DMS114 treated with DMSO at 0.1 percent for 48 hours (cell line): ENCODE measurements around the gene MRPS11.
"Not testable (repeated sequence)": the region's sequence is repeated elsewhere in the genome, so short reads cannot be mapped to it uniquely, and the experiment has no call there.

ENCODE experiments used
- DNase-seq: peaks from one replicate; lab custom pipeline; 2025; ENCODE audit not compliant: unreplicated experiment; lab: John Stamatoyannopoulos, UW

MRPS11 gene

DNA sequence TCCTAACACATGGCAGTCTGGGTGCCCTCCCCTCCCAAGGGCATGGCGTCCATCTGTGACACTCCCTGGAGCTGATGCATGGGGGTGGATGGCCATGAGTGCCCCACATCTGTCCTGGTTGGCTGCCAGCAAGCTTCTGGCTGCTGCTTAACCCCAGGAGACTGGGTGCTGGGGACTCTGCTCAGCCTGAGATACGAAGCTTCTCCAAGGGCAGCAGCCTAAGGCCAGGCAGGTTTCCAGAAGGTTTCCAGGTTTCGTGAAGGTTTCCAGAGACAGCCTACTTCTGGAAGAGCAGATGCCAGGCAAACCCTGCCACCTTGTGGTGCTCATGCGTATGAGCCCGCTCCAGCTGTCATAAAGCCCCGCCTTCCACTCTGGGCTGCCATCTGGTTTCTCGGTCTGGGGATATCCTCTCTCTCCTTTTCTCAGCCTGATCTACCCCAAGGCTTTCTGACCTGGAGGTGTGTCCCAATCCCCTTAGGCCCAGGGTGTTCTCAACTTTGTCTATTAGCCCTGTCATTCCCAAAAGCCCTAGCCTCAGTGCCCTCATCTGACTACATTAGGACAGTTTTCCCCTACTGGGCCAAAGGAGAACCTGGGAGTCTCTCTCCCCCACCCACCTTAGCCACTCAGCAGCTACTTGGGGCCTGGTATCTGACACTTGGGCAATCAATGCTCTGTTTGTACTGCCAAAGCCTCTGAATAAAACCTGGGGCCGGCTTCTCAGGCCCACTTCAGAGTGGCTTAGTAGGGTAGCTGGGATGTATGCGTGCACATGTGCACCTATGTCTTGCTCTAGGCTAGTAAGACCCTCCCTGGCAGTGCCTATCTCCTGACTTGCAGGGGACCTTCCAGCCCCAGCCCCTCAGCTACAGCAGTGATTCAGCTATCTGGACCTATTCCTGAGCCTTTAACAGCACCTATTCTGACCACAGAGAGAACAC lies 12.4 kb upstream of the MRPS11 start:
- peak; percentile 53 for DNase-seq

DNA sequence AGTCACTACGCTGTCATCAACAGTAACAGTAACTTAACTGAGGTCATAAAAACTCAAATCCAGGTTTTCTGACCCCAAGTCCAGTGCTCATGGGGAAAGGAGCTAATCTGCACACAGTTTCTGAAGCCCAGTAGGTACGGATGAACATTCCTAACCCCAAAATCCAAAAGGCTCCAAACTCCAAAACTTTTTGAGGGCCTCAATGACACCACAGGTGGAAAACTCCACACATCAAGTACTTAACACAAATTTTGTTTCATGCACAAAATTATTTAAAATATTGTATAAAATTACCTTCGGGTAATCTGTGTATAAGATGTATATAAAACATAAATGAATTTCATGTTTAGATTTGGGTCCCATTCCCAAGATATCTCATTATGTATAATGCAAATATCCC lies 10.8 kb upstream of the MRPS11 start:
- DNase-seq = no peak

DNA sequence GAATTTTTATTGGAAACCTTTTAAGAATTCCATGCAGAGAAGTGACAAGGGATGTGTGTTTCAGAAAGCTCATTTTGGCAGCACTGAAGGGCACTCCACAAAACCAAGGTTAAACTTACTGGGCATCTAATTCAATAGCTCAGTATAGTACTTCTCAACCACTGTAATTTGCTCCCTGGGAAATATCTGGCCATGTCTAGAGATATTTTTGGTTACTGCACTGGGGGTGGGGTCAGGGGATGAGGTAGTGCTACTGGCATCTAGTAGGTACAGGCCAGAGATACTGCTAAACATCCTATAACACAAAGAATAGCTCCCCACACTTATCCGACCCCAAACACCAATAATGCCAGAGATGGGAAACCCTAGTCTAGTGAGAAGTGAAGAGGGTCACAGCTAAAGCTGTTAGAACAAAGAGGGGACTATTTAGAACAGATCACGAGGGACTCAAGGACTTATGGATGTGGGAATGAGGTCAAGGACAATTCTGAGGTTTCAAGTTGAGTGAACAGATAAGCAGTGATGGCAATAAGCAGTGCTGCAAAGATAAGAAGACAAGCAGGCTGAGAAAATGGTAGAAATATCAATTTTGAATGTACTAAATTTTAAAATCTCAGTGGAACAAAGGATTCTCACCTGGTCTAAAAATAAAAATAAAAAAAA lies 3.5 kb upstream of the MRPS11 start:
- no peak for DNase-seq

DNA sequence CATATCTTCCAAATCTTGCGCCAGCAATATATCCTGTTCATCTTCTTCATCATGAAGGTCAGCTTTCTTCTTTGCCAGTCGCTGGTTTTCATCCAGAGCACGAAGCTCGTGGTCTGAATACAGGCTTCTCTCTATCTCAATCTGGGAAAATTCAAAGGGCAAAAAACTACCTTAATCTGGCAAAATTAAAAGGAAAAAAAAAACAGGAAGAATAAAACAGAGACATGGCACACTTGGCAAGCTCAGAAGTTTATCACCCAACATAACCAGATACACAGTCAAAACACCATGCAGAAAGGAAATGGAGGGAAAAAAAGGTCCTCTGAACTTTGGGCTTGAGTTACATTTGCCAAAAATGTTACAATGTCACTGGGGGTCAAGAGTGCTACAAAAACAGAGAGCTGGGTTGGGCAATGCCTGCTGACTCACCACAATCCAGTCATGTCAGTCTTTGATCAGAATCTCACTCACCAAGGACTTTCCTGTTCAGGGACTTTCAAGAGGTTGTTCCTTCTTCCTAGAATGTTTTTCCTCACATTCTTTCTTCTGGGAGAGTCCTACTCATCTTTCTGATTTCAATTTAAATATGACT lies 1.8 kb upstream of the MRPS11 start:
- no peak for DNase-seq

DNA sequence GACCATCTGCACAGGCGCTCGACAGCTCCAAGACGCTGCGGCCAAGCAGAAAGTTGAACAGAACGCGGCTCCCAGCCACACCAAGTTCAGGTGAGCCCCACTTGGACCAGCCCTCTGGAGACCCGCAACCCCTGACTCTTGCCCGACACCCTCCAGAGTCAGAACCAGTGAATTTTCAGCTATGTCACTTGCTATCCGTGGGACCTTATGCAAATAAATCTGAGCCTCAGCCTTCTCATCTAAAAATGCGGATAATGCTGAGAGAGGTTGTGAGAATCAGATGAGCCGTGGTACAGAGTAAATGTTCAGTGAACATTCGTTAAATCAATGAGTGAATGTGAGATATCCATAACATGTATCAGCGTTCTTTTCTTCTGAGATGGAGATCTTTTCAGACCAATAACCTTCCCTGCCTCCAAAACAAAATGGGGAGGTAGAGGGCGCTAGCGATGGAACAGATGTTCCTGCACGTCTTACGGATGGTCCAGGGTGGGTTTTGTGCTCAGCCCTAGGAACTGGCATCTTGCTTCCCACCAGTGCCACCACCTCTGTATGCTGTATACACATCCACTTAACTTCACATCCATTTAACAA lies 524 bp downstream of the MRPS11 start:
- peak; percentile 23 for DNase-seq

DNA sequence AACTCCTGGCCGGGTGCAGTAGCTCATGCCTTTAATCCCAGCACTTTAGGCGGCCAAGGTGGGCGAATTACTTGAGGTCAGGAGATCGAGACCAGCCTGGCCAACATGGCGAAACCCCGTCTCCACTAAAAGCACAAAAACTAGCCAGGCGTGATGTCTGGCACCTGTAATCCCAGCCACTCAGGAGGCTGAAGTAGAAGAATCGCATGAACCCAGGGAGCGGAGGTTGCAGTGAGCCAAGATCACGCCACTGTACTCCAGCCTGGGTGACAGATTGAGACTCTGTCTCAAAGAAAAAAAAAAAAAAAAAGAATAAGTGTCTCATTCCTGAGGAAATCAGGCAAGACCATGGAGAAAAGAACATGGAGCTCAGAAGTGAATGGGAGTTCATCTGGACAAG lies 1.2 kb downstream of the MRPS11 start:
- DNase-seq = not testable (repeated sequence)

DNA sequence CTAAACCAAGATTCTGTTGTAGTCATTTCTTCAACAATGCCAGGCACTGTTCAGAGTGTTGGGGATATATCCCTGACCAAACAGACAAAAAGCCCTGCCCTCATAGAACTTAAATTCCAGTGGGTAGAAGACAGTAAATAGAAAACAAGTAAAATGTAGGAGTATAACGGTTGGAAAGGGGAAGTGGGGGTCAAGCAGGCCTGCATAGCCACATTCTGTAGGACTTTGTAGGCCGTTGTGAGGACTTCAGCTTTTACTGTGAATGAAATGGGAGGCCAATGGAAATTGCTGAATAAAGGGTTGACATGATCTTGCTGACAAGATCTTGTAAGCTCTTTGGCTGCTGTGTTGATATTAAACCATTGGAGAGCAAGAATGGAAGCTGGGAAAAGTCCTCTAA lies 1.8 kb downstream of the MRPS11 start:
- DNase-seq = no peak

DNA sequence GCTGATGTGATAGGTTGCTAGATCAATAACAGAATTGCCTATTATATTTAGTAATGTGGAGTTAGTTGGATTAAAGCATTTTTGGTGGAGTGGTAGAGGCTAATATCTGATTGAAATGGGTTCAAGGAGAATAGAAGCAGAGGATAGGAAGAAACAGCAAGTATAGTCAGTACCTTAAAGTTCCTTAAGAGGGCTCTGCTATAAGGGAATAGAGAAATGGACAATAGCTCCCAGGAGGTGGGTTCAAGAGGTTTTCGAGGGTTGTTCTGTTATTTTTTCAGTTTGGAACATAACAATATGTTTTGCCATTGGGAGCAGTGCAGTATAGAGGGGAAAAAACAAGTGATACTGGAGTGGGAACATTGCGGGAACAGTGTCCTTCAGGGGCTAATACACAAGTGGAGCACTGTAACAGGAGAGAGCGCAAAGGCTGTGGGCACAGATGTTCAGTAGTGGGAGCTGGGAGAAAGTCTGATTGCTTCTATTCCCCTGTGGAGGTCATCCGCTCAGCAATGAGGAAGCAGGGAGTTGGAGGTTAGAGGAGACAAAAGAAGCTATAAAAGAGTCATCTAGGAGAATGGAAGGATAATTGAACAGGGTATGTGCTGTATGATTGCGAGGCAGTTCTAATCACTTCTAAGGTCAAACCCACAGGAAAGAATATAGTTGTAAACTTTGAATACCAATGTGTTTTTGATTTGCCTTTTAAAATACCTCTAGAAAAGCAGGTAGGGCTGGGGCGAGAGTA lies 3.3 kb downstream of the MRPS11 start:
- no peak for DNase-seq

DNA sequence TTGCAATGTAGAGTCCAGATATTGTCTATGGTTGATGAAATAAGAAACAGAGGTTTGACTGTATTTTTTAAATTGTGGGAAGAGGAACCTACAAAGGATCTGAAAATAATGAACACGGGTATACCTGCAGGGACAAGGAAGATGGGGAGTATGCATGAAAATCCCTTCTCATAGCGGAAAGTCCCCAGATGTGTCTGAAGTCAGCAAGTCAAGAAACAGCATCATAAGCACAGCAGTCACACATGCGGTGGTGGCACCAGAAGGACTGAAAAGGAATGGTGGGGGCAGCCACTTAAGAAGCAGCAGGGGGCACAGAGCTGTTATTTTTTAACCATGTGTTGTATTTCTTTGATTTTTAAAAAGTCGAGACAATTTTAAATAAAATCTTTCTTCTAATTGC lies 4.7 kb downstream of the MRPS11 start:
- DNase-seq = no peak

DNA sequence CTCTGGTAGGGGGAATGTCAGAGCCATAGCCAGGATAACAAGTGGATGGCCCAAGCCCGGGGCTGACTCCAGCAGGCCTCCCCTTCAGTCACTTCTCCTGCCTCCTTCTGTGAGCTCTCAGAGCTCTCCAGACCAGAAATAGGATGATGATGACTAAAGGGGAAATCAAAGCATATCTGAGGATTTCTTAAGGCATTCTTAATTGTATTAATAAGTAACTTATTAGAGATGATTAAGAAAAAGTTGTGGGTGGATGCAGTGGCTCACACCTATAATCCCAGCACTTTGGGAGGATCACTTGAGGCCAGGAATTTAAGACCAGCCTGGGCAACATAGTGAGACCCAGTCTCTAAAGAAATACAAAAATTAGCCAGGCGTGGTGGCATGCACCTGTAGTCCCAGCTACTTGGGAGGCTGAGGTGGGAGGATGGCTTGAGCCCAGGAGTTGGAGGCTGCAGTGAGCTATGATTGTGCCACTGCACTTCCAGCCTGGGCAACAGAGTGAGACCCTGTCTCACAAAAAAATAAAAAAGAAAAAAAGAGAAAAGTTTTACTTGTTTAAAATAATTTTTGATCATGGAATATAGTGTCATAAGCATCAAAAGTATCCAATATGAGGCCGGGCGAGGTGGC lies 6.3 kb downstream of the MRPS11 start:
- DNase-seq = not testable (repeated sequence)

DNA sequence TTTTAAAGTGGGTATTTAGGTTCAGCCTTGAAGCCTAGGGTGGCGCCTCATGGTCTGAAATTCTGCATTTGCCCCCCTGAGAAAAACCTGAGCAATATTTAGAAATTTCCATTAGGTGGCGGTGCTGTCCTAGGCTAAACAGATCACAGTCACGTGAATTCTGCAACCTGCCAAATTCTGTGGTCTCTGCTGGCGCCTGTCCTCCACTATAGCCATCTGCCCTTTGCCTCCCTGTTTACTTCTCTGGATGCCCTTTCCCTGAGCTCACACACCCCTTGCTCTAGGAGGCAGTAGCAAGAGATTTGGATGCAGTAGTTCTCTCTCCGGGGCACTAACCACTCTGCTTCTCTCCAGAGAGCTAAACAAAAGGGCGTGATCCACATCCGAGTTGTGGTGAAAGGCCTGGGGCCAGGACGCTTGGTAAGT lies 9.1 kb downstream of the MRPS11 start:
- DNase-seq = peak; percentile 22

DNA sequence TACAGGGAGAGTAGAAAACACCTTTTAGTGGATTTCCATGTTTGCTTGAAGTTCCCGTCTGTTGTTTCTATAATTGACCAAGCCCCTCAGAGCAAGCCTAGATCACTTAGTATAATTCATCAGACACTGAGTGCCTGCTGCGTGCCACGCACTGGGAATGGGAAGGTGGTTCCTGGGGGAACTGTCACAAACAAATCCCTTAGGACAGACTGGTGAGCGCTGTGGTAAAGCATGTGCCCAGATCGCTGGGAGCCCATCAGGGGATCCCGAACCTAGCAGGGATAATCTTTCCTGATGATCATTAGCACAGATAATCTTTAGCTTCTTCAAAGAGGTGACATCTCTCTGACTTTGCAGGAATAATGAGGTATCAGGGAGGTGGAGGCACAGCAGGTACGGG lies 9.6 kb downstream of the MRPS11 start:
- no peak for DNase-seq

DNA sequence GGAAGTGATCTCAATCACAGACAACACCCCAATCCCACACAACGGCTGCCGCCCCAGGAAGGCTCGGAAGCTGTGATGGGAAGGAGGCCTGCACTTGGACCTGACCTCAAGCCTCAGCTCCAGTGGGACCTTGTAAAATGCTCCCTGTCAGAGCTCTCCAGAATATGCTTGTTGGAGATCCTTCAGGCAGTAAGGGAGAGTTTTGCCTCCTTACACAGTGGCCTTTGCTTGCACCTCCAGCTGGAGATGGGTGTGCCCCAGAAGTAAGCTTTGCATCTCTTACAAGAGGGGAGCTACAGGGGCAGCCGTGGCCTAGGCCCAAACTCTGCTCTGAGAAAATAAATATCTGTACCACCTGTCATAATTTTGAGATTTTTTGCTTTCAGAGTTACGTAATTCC lies 10.4 kb downstream of the MRPS11 start:
- no peak for DNase-seq

DNA sequence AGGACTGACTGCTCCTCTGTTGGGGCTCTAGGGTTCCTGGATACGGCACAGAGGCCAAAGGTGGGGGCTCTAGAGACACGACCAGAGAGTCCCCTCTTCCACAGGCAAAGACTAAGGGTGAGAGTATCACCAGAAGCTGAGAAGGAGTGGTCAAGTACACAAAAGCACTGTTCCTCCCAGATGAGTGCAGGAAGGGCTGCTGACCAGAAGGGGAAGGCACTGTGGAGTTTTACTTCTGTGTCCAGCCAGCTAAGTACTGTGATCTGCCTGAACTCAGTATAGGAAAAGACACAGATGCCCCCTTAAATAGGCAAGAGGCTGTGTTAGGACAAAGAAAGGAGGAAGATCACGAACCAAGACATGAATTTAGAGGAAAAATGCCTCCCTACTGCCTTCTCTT lies 11.7 kb downstream of the MRPS11 start:
- DNase-seq = peak; percentile 33

DNA sequence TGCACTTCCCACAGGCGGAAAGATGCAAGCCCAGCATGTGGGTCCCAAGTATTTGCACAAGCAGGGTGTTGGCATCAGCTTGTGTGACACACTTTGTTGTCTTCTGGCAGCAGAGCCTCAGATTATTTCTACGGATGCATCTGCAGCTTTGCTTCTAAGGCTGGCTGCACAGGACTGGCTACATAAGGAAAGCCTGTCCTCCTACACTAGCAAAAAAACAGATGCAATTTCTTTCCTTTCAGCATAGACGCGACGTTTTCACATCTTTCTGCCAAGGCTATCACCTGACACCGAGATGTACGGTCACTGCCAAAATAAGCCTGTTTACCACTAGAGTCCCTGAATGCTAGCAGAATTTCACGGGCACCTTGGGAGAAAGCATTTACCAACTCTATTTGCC lies 13.5 kb downstream of the MRPS11 start:
- DNase-seq = no peak

DNA sequence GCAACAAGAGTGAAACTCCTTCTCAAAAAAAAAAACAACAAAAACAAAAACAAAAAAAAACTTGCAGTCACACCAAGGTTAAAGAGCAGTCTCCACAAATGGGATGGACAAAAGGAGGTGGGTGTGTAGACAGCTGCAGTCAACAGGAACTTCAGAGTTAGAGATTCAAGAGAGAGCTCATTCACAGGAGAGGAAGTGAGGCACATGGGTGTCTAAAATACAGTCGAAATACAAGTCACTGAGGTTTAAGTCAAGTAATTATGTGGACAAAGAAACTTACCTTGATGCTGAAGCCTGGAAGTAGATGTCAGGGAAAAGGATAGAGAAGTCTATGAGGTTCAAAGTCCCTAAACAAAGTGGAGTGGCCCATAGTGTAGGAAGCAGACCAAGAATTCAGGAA lies 14.8 kb downstream of the MRPS11 start:
- DNase-seq = no peak

DNA sequence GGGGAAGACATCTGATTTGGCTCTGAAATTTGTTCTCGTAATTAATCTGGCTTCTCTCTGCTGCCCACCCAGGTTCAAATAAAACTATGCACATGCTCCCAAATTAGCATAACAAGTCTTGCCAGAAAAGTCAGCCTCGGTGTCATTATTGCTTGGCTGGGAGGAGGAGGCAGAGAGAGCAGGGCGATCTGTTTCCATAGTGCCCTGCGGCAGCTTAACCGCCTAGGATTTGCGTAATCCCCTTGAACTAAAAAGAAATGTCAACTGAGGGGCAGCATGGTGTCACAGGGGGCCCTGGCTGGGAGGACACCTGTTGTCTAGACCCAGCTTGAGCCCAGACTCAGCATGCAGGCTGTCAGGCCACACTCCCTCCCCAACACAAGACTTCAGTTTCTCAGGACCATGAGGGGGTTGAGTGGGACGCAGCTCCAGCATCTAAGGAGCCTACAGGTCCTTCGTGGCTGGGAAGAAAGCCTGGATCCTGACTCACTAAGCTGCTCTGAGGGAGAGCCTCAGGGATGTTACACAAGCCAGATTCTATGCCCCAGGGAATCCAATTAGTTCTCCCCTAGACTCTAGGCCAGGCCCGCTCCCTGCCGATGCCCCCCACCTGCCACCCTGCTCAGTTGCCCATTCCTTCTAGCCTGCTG lies 17.3 kb downstream of the MRPS11 start:
- DNase-seq = no peak

DNA sequence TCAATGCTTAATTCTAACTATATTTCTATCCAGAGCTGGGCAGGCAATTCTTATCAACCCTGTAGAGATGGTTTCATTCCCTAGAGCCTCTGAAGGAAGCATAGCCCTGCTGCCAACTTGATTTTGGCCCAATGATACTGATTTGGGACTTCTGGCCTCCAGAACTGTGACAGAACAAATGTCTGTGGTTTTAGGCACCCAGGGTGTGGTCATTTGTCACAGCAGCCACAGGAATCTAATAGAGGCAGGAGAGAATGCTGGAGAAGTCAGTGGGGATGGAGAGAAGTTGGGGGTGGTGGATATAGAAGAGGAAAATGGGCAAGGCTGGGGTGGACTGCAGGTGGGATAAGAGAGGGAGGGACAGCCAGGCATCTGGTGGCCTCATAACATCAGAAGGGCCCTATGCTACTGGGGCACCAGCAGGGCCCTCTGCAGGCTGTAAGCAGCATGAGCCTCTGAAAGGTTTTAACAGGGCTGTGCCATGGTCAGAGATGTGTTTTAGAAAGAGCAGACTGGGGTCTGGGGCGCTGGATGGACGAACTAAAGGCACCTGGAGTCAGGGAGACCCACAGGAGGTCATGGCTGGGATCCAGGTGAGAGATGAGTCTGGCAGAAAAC lies 19.8 kb downstream of the MRPS11 start:
- no peak for DNase-seq

DNA sequence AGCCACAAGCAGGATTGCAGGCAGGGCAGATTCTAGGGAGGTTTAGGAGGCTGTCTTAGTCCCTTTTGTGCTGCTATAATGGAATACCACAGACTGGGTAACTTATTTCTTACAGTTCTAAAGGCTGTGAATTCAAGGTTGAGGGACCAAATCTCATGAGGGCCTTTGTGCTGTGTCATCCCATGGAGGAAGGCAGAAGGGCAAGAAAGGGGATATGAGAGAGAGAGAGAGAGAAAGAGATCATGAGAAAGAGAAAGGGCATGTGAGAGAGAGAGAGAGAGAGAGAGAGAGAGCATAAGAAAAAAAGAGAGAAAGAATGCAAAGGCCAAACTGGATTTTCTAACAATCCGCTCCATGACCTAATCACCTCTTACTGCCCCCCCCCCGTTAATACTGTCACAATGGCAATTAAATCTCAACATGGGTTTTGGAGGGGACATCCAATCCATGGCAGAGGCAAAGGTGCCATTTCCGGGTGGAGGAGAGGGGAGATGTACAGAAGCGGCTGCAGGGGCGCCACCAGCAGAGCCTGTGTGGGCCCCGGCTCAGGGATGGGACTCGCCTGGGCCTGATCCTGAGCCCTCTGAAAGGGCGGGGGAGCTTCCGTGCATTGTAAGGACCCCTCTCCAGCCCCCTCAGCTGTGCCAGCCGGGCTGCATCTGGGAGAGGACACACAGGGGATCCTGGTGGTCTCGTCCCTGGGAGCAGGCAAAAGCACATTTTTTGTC lies 20.5 kb downstream of the MRPS11 start:
- DNase-seq = no peak
